ENCODE results near the gene BANP.
"Not testable (repeated sequence)": the region's sequence is repeated elsewhere in the genome, so short reads cannot be mapped to it uniquely, and the experiment has no call there.

Gene BANP

GRCh38 chr16:88101623-88102105 lies 150.4 kb downstream of the BANP start:
- not testable (repeated sequence) for H3K4me3 ChIP-seq (ENCODE audit: low read length)

GRCh38 chr16:88102597-88102996 lies 151.4 kb downstream of the BANP start:
- H3K4me3 ChIP-seq (ENCODE audit: low read length), result no peak overlapping the region
- DNase-seq (ENCODE audit: low read depth, low spot score), result no peak

More at GRCh38 chr16:88101623-88102105, 150.4 kb downstream of the BANP start:
- DNase-seq (ENCODE audit: low read depth, low spot score), result not testable (repeated sequence)

- H3K4me3 ChIP-seq (ENCODE audit: low read length), result no peak overlapping the region
Observed at GRCh38 chr16:88103011-88103410, 151.8 kb downstream of the BANP start.

GRCh38 chr16:88103581-88104188 lies 152.5 kb downstream of the BANP start:
- no peak for DNase-seq (ENCODE audit: low read depth, low spot score)
- no peak overlapping the region for H3K4me3 ChIP-seq (ENCODE audit: low read length)

More at GRCh38 chr16:88103011-88103410, 151.8 kb downstream of the BANP start:
- no peak for DNase-seq (ENCODE audit: low read depth, low spot score)

- not testable (repeated sequence) for DNase-seq (ENCODE audit: low read depth, low spot score); H3K4me3 ChIP-seq (ENCODE audit: low read length)
Observed at GRCh38 chr16:88104363-88104762, 153.1 kb downstream of the BANP start.

GRCh38 chr16:88105574-88106140 lies 154.4 kb downstream of the BANP start:
- DNase-seq (ENCODE audit: low read depth, low spot score); H3K4me3 ChIP-seq (ENCODE audit: low read length): not testable (repeated sequence)

- DNase-seq (ENCODE audit: low read depth, low spot score); H3K4me3 ChIP-seq (ENCODE audit: low read length): not testable (repeated sequence)
Observed at GRCh38 chr16:88106566-88106965, 155.3 kb downstream of the BANP start.

GRCh38 chr16:88108762-88109161 lies 157.5 kb downstream of the BANP start:
- DNase-seq (ENCODE audit: low read depth, low spot score), result no peak
- H3K4me3 ChIP-seq (ENCODE audit: low read length), result no peak overlapping the region

- H3K4me3 ChIP-seq (ENCODE audit: low read length); DNase-seq (ENCODE audit: low read depth, low spot score): not testable (repeated sequence)
Observed at GRCh38 chr16:88109726-88110621, 158.7 kb downstream of the BANP start.

- DNase-seq (ENCODE audit: low read depth, low spot score); H3K4me3 ChIP-seq (ENCODE audit: low read length): not testable (repeated sequence)
Observed at GRCh38 chr16:88110875-88111494, 159.8 kb downstream of the BANP start.

GRCh38 chr16:88111976-88112375 lies 160.7 kb downstream of the BANP start:
- H3K4me3 ChIP-seq (ENCODE audit: low read length); DNase-seq (ENCODE audit: low read depth, low spot score): not testable (repeated sequence)

GRCh38 chr16:88113545-88114045 lies 162.4 kb downstream of the BANP start:
- DNase-seq (ENCODE audit: low read depth, low spot score), result no peak
- no peak overlapping the region for H3K4me3 ChIP-seq (ENCODE audit: low read length)

- not testable (repeated sequence) for DNase-seq (ENCODE audit: low read depth, low spot score); H3K4me3 ChIP-seq (ENCODE audit: low read length)
Observed at GRCh38 chr16:88114541-88115228, 163.5 kb downstream of the BANP start.

- DNase-seq (ENCODE audit: low read depth, low spot score), result no peak
- no peak overlapping the region for H3K4me3 ChIP-seq (ENCODE audit: low read length)
Observed at GRCh38 chr16:88116121-88116520, 164.9 kb downstream of the BANP start.

- no peak for DNase-seq (ENCODE audit: low read depth, low spot score)
- no peak overlapping the region for H3K4me3 ChIP-seq (ENCODE audit: low read length)
Observed at GRCh38 chr16:88117476-88117868, 166.2 kb downstream of the BANP start.

GRCh38 chr16:88118376-88118775 lies 167.1 kb downstream of the BANP start:
- DNase-seq (ENCODE audit: low read depth, low spot score), result no peak
- no peak overlapping the region for H3K4me3 ChIP-seq (ENCODE audit: low read length)

GRCh38 chr16:88118852-88119741 lies 167.9 kb downstream of the BANP start:
- DNase-seq (ENCODE audit: low read depth, low spot score); H3K4me3 ChIP-seq (ENCODE audit: low read length): not testable (repeated sequence)
